HK-2 (cell line): ENCODE results near the gene ADAMTS20.
"Not testable (repeated sequence)": the region's sequence is repeated elsewhere in the genome, so short reads cannot be mapped to it uniquely, and the experiment has no call there.

Experiments
- DNase-seq: peaks from one replicate; pipeline ENCODE4 v3.0.0-alpha.2; 2018; ENCODE audit not compliant: unreplicated experiment

Gene ADAMTS20

GRCh38 chr12:43551971-43552559, at the start of gene ADAMTS20:
Gene ADAMTS20, minus strand, starts transcription at chr12:43552203. Its CDS starts 282 bp downstream, at chr12:43551921.
- DNase-seq, result no peak

- no peak for DNase-seq
Observed at GRCh38 chr12:43599708-43600107, 47.7 kb upstream of the ADAMTS20 start.

GRCh38 chr12:43599066-43599465, 47.1 kb upstream of the ADAMTS20 start:
- DNase-seq, result no peak

- DNase-seq, result no peak
Observed at GRCh38 chr12:43590307-43590706, 38.3 kb upstream of the ADAMTS20 start.

- no peak for DNase-seq
Observed at GRCh38 chr12:43586646-43587245, 34.7 kb upstream of the ADAMTS20 start.

- DNase-seq, result no peak
Observed at GRCh38 chr12:43585676-43586075, 33.7 kb upstream of the ADAMTS20 start.

- no peak for DNase-seq
Observed at GRCh38 chr12:43580601-43581000, 28.6 kb upstream of the ADAMTS20 start.

- DNase-seq, result no peak
Observed at GRCh38 chr12:43579206-43579605, 27.2 kb upstream of the ADAMTS20 start.

GRCh38 chr12:43578782-43579181, 26.8 kb upstream of the ADAMTS20 start:
- DNase-seq, result no peak

GRCh38 chr12:43577381-43577780, 25.4 kb upstream of the ADAMTS20 start:
- DNase-seq, result no peak

GRCh38 chr12:43576162-43576561, 24.2 kb upstream of the ADAMTS20 start:
- no peak for DNase-seq

GRCh38 chr12:43571885-43572284, 19.9 kb upstream of the ADAMTS20 start:
- no peak for DNase-seq

GRCh38 chr12:43556057-43556456, 4.1 kb upstream of the ADAMTS20 start:
- no peak for DNase-seq

- DNase-seq, result no peak
Observed at GRCh38 chr12:43551279-43551970, 578 bp downstream of the ADAMTS20 start.

GRCh38 chr12:43550831-43551271, 1.2 kb downstream of the ADAMTS20 start:
- no peak for DNase-seq

GRCh38 chr12:43544703-43545102, 7.3 kb downstream of the ADAMTS20 start:
- no peak for DNase-seq

GRCh38 chr12:43540470-43540869, 11.5 kb downstream of the ADAMTS20 start:
- DNase-seq, result no peak

GRCh38 chr12:43537675-43538074, 14.3 kb downstream of the ADAMTS20 start:
- not testable (repeated sequence) for DNase-seq

- no peak for DNase-seq
Observed at GRCh38 chr12:43516045-43516444, 36.0 kb downstream of the ADAMTS20 start.

- no peak for DNase-seq
Observed at GRCh38 chr12:43501703-43502102, 50.3 kb downstream of the ADAMTS20 start.

GRCh38 chr12:43493261-43493797, 58.7 kb downstream of the ADAMTS20 start:
- no peak for DNase-seq

- DNase-seq, result no peak
Observed at GRCh38 chr12:43482311-43483085, 69.5 kb downstream of the ADAMTS20 start.
